Heart right ventricle (tissue), 16 donors: ENCODE data around the gene SYT14. TPM values are rescaled to one million over a fixed set of nuclear protein-coding genes. Genes with fewer than 3 reads are reported as not detected.

ENCODE experiments used
- ATAC-seq, 8 donors: fragments of 200-7000 bp; cut with Tn5 transposase; one replicate each; pipeline ENCODE4 v1.9.1; 2020; ENCODE audit warnings: mild to moderate bottlenecking in 8 of 8, moderate library complexity in 8 of 8, moderate number of reproducible peaks in 1 of 8
- DNase-seq, 2 donors: peaks; one replicate each; pipeline ENCODE4 v3.0.0-alpha.2; 2020
- H3K27ac ChIP-seq, 10 donors: fragments of 200-600 bp; sonication (generic) in 2 of 10; one replicate each; pipeline versions ENCODE4 v1.5.0 to v1.8.0; 2020 to 2022; ENCODE audit warnings: mild to moderate bottlenecking in 3 of 10
- H3K27me3 ChIP-seq, 7 donors: fragments of 200-600 bp; one replicate each; pipeline ENCODE4 v1.8.0; 2021 to 2022; ENCODE audit warnings: mild to moderate bottlenecking in 2 of 7
- H3K36me3 ChIP-seq, 9 donors: fragments of 200-600 bp; sonication (generic) in 1 of 9; one replicate each; pipeline versions ENCODE4 v1.5.0 to v1.8.0; 2020 to 2022; ENCODE audit warnings: mild to moderate bottlenecking in 2 of 9
- H3K4me1 ChIP-seq, 9 donors: fragments of 200-600 bp; sonication (generic) in 1 of 9; one replicate each; pipeline versions ENCODE4 v1.5.0 to v1.8.0; 2020 to 2022; ENCODE audit warnings: mild to moderate bottlenecking in 4 of 9
- H3K4me3 ChIP-seq, 10 donors: fragments of 200-600 bp; sonication (generic) in 2 of 10; one replicate each; pipeline versions ENCODE4 v1.5.0 to v1.8.0; 2020 to 2022; ENCODE audit warnings: mild to moderate bottlenecking in 7 of 10, moderate library complexity in 2 of 10
- H3K9me3 ChIP-seq, 11 donors: fragments of 200-600 bp in 10 of 11; sonication (generic) in 2 of 11; one replicate each; pipeline versions ENCODE4 v1.5.0 to v1.8.0; 2013 to 2022; ENCODE audit warnings: mild to moderate bottlenecking in 2 of 11, control low read depth in 1 of 11, moderate library complexity in 1 of 11
- WGBS, 2 donors: extraction: QIAGEN DNeasy Blood & Tissue Kit; methylation state at CpG; one replicate each; pipeline ENCODE4 v1.1.7; 2013; ENCODE audit warnings: inconsistent platforms in 1 of 2; 5-methylcytosine and 5-hydroxymethylcytosine counted together
- intact Hi-C, 10 donors: fragments of 100-400 bp; cut with DNase I; formaldehyde crosslinking; loops; one replicate each; pipeline versions ENCODE4 v1.11.1 to v1.14.2; 2022
- polyA plus RNA-seq, 2 donors: library from polyadenylated mRNA; stranded (reverse); fragments of 200-250 nt; gene quantifications; one replicate each; pipeline ENCODE4 v1.2.3, GENCODE V29; 2013
- total RNA-seq, 10 donors: library from RNA; stranded (reverse); fragmentation: NEBNext Ultra II Directional in 3 of 10; extraction: Animal tissue kit (Norgen Biotek cat#: 25700) in 3 of 10; gene quantifications; one replicate each; pipeline versions ENCODE4 v1.2.1 to v1.2.4, GENCODE V29; 2021 to 2023
- TF ChIP-seq, protein P1 (sequence below), 9 donors: fragments of 200-600 bp; sonication (generic) in 2 of 9; IDR thresholded peaks; one replicate each; pipeline versions ENCODE4 v1.5.0 to v1.8.0; 2021 to 2022; ENCODE audit warnings: antibody characterized with exemption in 9 of 9, mild to moderate bottlenecking in 5 of 9, moderate library complexity in 1 of 9
- donor health status: Arrhythmogenic right ventricular cardiomyopathy.
- donor health status: ischemic (EF 13 %, LVEDD 7.1; RV severe dilation, severe dysfunction).
- donor health status: healthy with polysubstance abuse.
- donor health status: DM: no; HTN: yes; CAD: no.
- donor health status: DM: no; HTN: no; CAD: no.
- donor health status: ischemic (EF 25% LVEDD 6.9; RV normal size, moderate dysfunction).
- donor health status: ischemic (EF 25% LVEDD 5.7; RV mildly dilated, moderate dysfunction).
- donor health status: healthy.
- donor health status: DM: yes; HTN: yes; CAD: no.
- donor health status: Ischemic cardiomyopathy.
- donor health status: ischemic (EF 35%, LVEDD 5.7; RV mildly dilated, moderate dysfunction).
- donor health status: nonischemic (EF 11% LVEDD 7.7; RV severe dilation, severe dysfunction).
- donor health status: DM: yes; HTN: yes; CAD: no.
- donor health status: PGD.
- donor health status: ischemic (EF 29% LVEDD 5.4; RV normal size, mild dysfunction).
- donor health status: nonischemic (EF 23%, LVEDD 6.1; RV moderate dilation, normal function).

The SYT14 gene
- total and polyA plus RNA-seq, 12 donors: 0.06 TPM; not detected in 11

- intact Hi-C loops: no loop called here
- Histone ChIP-seq H3K36me3 (no peaks in the 10 kb centered on the region), H3K4me1 (no peaks in the 10 kb centered on the region), H3K27ac (no peak overlapping the region), H3K4me3 (no peak overlapping the region), H3K9me3 (no peaks in the 10 kb centered on the region), H3K27me3 (peaks cover 0 to 23% (median 6%) of the 10 kb centered on the region in 7 donors)
- ATAC-seq (no peak), DNase-seq (no peak)
- WGBS, 2 donors: 82 to 90% methylated on average over 4 of the region's 4 CpGs
- TF ChIP-seq, protein P1, sequence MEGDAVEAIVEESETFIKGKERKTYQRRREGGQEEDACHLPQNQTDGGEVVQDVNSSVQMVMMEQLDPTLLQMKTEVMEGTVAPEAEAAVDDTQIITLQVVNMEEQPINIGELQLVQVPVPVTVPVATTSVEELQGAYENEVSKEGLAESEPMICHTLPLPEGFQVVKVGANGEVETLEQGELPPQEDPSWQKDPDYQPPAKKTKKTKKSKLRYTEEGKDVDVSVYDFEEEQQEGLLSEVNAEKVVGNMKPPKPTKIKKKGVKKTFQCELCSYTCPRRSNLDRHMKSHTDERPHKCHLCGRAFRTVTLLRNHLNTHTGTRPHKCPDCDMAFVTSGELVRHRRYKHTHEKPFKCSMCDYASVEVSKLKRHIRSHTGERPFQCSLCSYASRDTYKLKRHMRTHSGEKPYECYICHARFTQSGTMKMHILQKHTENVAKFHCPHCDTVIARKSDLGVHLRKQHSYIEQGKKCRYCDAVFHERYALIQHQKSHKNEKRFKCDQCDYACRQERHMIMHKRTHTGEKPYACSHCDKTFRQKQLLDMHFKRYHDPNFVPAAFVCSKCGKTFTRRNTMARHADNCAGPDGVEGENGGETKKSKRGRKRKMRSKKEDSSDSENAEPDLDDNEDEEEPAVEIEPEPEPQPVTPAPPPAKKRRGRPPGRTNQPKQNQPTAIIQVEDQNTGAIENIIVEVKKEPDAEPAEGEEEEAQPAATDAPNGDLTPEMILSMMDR (IDR thresholded peaks at IDR 0.05): no peak
Measured at GRCh38 chr1:210125143-210125542, 187.1 kb downstream of the SYT14 start.

DNA sequence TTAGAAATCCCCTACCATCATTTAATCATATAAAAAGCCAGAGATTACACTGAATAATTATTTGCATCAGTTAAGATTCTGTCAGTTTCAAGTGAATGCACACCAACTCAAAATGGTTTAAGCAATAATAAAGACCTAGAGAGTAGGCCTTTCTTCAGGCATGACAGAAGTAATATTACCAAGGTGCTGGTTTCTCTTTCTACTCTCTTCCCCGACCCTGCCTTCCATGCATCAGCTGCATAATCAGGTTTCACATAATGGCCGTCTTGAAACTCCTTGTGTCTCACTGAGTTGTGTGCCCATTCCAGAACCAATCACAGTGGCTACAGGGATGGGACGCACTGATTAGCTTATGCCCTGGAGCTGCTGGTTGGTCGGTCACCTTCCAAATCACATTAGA is 191.1 kb downstream of the SYT14 start:
- intact Hi-C loops: no loop called here
- Histone ChIP-seq H3K4me3 (no peak overlapping the region), H3K27me3 (peaks cover 0 to 23% (median 6%) of the 10 kb centered on the region in 7 donors), H3K27ac (no peak overlapping the region), H3K9me3 (no peaks in the 10 kb centered on the region), H3K4me1 (no peaks in the 10 kb centered on the region), H3K36me3 (no peaks in the 10 kb centered on the region)
- 65 to 78% methylated on average over 4 of the region's 4 CpGs for WGBS, 2 donors
- TF ChIP-seq, protein P1 (IDR thresholded peaks at IDR 0.05): no peak
- ATAC-seq: no peak
- no peak for DNase-seq

DNA sequence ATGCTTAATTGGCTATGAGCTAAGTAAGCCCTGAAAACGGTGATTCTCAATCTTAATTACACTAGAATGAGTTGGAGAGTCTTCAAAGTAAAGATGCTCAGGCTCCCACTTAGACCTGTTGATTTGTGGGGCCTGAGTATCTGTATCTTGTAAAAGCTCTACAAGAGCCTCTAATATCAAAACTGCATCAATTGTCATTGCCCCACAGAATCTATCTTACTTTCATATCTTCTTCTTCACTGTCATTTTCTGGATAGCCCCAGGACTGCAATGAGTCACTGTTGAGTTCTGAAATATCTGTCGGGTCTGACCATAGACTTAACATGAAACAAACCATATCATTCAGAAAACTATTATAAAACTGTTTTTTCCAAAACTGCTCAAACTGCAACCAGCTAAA is 191.7 kb downstream of the SYT14 start:
- H3K9me3 ChIP-seq: no peaks in the 10 kb centered on the region
- no peak for DNase-seq
- WGBS, 2 donors: 66 to 71% methylated on average over 2 of the region's 2 CpGs
- intact Hi-C loops: no loop called here
- no peak overlapping the region for H3K27ac ChIP-seq
- ATAC-seq: no peak
- no peak overlapping the region for H3K4me3 ChIP-seq
- H3K27me3 ChIP-seq: peaks cover 0 to 25% (median 6%) of the 10 kb centered on the region in 7 donors
- H3K36me3 ChIP-seq: no peaks in the 10 kb centered on the region
- TF ChIP-seq, protein P1 (IDR thresholded peaks at IDR 0.05): no peak
- H3K4me1 ChIP-seq: no peaks in the 10 kb centered on the region

DNA sequence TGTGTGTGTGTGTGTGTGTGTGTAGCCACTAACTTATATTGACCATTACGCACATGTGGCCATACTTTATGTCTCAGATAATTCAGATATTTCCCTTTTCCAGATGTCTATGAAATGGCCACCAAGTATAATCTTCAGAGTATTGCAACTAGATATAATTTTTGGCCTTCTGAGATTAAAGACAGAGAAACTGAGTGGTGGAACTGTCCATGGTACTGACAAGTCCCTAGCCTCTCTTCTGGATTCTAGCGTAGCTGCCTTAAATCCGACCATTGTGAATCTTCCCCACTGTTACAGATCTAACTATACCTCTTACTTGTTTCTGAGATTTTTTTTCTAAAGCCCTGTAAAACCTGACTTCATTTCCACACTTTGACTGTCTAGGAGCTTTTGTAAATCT is 194.6 kb downstream of the SYT14 start:
- TF ChIP-seq, protein P1 (IDR thresholded peaks at IDR 0.05): no peak
- intact Hi-C loops: no loop called here
- peaks cover 0 to 21% (median 4%) of the 10 kb centered on the region in 7 donors for H3K27me3 ChIP-seq
- H3K4me1 ChIP-seq: no peaks in the 10 kb centered on the region
- ATAC-seq (no peak), DNase-seq (no peak)
- H3K27ac ChIP-seq: no peak overlapping the region
- no peaks in the 10 kb centered on the region for H3K9me3 ChIP-seq
- 51 to 53% methylated on average over 3 of the region's 3 CpGs for WGBS, 2 donors
- H3K4me3 ChIP-seq: no peak overlapping the region
- no peaks in the 10 kb centered on the region for H3K36me3 ChIP-seq
